ENCODE measurements around the gene MAP2K5.

The MAP2K5 gene

DNA sequence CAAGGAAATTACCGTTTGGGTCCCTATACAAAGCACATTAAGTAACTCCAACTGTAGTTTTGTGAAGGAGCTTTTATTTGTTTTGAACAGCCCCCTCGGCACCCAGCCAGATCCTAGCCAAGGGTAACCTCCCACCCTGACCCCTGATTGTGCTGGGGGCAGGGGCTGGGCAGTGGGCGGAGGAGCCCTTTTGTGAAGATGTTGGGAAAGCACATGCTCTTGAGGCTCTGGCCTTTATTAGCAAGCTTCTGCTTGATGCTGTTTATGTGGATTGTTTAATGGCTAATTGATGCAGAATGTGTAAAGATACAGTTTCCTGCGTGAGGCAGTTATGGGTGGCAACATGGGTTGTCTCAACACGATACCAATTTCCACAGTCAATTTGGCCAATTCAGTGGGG is 136.5 kb downstream of the MAP2K5 start (continued):
- TF ChIP-seq, protein P1, sequence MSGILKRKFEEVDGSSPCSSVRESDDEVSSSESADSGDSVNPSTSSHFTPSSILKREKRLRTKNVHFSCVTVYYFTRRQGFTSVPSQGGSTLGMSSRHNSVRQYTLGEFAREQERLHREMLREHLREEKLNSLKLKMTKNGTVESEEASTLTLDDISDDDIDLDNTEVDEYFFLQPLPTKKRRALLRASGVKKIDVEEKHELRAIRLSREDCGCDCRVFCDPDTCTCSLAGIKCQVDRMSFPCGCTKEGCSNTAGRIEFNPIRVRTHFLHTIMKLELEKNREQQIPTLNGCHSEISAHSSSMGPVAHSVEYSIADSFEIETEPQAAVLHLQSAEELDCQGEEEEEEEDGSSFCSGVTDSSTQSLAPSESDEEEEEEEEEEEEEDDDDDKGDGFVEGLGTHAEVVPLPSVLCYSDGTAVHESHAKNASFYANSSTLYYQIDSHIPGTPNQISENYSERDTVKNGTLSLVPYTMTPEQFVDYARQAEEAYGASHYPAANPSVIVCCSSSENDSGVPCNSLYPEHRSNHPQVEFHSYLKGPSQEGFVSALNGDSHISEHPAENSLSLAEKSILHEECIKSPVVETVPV (CRISPR knock-in tag; IDR thresholded peaks at IDR 0.05), result no peak
- TF ChIP-seq CSDC2 (CRISPR knock-in tag; IDR thresholded peaks at IDR 0.05) (no peak), ISL1 (CRISPR knock-in tag; IDR thresholded peaks at IDR 0.05) (no peak), ZC3H10 (CRISPR knock-in tag; IDR thresholded peaks at IDR 0.05) (no peak), ZFP30 (CRISPR knock-in tag; IDR thresholded peaks at IDR 0.05) (no peak), TOX (CRISPR knock-in tag; IDR thresholded peaks at IDR 0.05; ENCODE audit: borderline replicate concordance) (no peak), ZFP3 (CRISPR knock-in tag; IDR thresholded peaks at IDR 0.05) (no peak), BACH2 (CRISPR knock-in tag; IDR thresholded peaks at IDR 0.05; ENCODE audit: borderline replicate concordance) (no peak)

DNA sequence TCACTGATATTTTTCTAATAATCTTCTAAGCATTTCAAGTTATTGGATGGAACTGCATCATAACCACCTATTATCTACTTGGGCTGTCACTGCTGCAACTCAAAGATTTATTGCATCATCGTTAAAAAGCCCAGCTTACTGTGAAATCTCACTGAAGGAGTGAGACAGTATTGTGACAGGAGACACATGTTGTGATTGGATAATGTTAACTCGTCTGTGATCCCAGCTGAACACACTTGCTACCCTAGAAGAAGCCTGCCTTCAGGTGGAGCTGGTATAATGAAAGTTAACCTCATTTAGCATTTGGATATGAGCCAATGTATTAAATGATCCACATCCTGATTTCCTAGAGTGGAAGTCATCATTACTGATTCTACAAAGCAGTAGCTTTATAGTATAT is 138.1 kb downstream of the MAP2K5 start:
- ATAC-seq, result peak; percentile 18; the same call in 1 of the 3 replicates
- TF ChIP-seq ZNF565 (CRISPR knock-in tag; conservative IDR thresholded peaks at IDR 0.05; ENCODE audit: low read depth), result no peak
- TF ChIP-seq, protein P2, sequence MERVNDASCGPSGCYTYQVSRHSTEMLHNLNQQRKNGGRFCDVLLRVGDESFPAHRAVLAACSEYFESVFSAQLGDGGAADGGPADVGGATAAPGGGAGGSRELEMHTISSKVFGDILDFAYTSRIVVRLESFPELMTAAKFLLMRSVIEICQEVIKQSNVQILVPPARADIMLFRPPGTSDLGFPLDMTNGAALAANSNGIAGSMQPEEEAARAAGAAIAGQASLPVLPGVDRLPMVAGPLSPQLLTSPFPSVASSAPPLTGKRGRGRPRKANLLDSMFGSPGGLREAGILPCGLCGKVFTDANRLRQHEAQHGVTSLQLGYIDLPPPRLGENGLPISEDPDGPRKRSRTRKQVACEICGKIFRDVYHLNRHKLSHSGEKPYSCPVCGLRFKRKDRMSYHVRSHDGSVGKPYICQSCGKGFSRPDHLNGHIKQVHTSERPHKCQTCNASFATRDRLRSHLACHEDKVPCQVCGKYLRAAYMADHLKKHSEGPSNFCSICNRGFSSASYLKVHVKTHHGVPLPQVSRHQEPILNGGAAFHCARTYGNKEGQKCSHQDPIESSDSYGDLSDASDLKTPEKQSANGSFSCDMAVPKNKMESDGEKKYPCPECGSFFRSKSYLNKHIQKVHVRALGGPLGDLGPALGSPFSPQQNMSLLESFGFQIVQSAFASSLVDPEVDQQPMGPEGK (CRISPR knock-in tag; IDR thresholded peaks at IDR 0.05; ENCODE audit: borderline replicate concordance), result no peak
- TF ChIP-seq, protein P3, sequence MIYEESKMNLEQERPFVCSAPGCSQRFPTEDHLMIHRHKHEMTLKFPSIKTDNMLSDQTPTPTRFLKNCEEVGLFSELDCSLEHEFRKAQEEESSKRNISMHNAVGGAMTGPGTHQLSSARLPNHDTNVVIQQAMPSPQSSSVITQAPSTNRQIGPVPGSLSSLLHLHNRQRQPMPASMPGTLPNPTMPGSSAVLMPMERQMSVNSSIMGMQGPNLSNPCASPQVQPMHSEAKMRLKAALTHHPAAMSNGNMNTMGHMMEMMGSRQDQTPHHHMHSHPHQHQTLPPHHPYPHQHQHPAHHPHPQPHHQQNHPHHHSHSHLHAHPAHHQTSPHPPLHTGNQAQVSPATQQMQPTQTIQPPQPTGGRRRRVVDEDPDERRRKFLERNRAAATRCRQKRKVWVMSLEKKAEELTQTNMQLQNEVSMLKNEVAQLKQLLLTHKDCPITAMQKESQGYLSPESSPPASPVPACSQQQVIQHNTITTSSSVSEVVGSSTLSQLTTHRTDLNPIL (CRISPR knock-in tag; IDR thresholded peaks at IDR 0.05; ENCODE audit: low read depth), result no peak

DNA sequence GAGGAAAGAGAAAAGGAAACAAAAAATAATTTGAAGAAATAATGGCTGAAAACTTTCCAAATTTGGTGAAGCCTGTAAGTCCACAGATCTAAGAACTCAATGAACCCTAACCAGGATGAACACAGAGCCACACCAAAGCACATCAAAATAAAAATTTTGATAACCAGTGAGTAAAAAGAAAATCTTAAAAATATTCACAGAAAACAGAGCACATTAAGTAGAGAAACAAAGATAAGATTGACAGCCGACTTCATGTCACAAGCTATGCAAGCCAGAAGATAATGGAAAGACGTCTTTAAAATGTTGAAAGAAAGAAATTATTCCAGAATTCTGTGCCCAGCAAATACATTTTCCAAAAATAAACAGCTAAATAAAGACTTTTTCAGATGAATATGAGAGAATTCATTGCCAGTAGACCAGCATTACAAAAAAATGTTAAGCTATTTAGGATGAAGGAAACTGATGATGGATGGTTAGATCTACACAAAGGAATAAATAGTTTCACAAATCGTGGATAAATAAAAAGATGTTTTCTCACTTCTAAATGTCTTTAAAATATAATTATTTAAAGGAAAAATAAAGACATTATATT is 142.6 kb downstream of the MAP2K5 start:
- ATAC-seq, result no peak
- no peak for TF ChIP-seq ZNF565 (CRISPR knock-in tag; conservative IDR thresholded peaks at IDR 0.05; ENCODE audit: low read depth)
- TF ChIP-seq, protein P3 (CRISPR knock-in tag; IDR thresholded peaks at IDR 0.05; ENCODE audit: low read depth), result no peak
- TF ChIP-seq, protein P1 (CRISPR knock-in tag; IDR thresholded peaks at IDR 0.05), result no peak
- TF ChIP-seq, protein P2 (CRISPR knock-in tag; IDR thresholded peaks at IDR 0.05; ENCODE audit: borderline replicate concordance), result no peak
- TF ChIP-seq, protein P4, sequence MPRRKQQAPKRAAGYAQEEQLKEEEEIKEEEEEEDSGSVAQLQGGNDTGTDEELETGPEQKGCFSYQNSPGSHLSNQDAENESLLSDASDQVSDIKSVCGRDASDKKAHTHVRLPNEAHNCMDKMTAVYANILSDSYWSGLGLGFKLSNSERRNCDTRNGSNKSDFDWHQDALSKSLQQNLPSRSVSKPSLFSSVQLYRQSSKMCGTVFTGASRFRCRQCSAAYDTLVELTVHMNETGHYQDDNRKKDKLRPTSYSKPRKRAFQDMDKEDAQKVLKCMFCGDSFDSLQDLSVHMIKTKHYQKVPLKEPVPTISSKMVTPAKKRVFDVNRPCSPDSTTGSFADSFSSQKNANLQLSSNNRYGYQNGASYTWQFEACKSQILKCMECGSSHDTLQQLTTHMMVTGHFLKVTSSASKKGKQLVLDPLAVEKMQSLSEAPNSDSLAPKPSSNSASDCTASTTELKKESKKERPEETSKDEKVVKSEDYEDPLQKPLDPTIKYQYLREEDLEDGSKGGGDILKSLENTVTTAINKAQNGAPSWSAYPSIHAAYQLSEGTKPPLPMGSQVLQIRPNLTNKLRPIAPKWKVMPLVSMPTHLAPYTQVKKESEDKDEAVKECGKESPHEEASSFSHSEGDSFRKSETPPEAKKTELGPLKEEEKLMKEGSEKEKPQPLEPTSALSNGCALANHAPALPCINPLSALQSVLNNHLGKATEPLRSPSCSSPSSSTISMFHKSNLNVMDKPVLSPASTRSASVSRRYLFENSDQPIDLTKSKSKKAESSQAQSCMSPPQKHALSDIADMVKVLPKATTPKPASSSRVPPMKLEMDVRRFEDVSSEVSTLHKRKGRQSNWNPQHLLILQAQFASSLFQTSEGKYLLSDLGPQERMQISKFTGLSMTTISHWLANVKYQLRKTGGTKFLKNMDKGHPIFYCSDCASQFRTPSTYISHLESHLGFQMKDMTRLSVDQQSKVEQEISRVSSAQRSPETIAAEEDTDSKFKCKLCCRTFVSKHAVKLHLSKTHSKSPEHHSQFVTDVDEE (CRISPR knock-in tag; IDR thresholded peaks at IDR 0.05), result no peak
- TF ChIP-seq ARNTL (CRISPR knock-in tag; IDR thresholded peaks at IDR 0.05; ENCODE audit: borderline replicate concordance, low read depth), result no peak
- TF ChIP-seq ZNF70 (CRISPR knock-in tag; IDR thresholded peaks at IDR 0.05), result no peak
- no peak for TF ChIP-seq BACH2 (CRISPR knock-in tag; IDR thresholded peaks at IDR 0.05; ENCODE audit: borderline replicate concordance)
- TF ChIP-seq TOX (CRISPR knock-in tag; IDR thresholded peaks at IDR 0.05; ENCODE audit: borderline replicate concordance), result no peak
- TF ChIP-seq RARB (CRISPR knock-in tag; IDR thresholded peaks at IDR 0.05), result no peak
